Transverse colon (tissue), 4 donors: Measurements from ENCODE around the gene TPP1.

Experiments
- CTCF ChIP-seq, 5 experiments: fragments of 200-600 bp in 3 of 5; fragments of 450-650 bp in 2 of 5; sonication (generic) in 3 of 5; IDR thresholded peaks; 1 replicate in 2 of 5; 2 replicates in 3 of 5; pipeline ENCODE4 v1.5.1; 2016 to 2017; ENCODE audit warnings: antibody characterized with exemption in 5 of 5, inconsistent platforms in 3 of 5, mild to moderate bottlenecking in 2 of 5, moderate library complexity in 1 of 5
- EP300 ChIP-seq: sonication (generic); formaldehyde crosslinking; IDR thresholded peaks from one replicate; pipeline ENCODE4 v1.6.1; 2017; ENCODE audit warnings: antibody characterized with exemption, low read depth
- POLR2AphosphoS5 ChIP-seq, 3 donors: sonication (generic); formaldehyde crosslinking; IDR thresholded peaks; one replicate each; pipeline ENCODE4 v1.6.1; 2016; ENCODE audit warnings: antibody characterized with exemption in 3 of 3

- TF ChIP-seq POLR2AphosphoS5 (IDR thresholded peaks at IDR 0.05): no peak
- TF ChIP-seq CTCF (IDR thresholded peaks at IDR 0.05): no peak
- no peak for TF ChIP-seq EP300
Observed at GRCh38 chr11:6660712-6661111, 41.5 kb upstream of the TPP1 start.
